ENCODE measurements around the gene CCDC157. TPM values are rescaled to one million over a fixed set of nuclear protein-coding genes. Genes with fewer than 3 reads are reported as not detected.
A peak's percentile ranks its signal among the peaks of the same experiment; 100 is the strongest.

The CCDC157 gene
- total and polyA plus RNA-seq, 9 of the 15 experiments (the other 6 are each of a cell fraction or from before 2014, with no cell fraction given) = 0.04 to 1.3 (median 0.68) TPM

DNA sequence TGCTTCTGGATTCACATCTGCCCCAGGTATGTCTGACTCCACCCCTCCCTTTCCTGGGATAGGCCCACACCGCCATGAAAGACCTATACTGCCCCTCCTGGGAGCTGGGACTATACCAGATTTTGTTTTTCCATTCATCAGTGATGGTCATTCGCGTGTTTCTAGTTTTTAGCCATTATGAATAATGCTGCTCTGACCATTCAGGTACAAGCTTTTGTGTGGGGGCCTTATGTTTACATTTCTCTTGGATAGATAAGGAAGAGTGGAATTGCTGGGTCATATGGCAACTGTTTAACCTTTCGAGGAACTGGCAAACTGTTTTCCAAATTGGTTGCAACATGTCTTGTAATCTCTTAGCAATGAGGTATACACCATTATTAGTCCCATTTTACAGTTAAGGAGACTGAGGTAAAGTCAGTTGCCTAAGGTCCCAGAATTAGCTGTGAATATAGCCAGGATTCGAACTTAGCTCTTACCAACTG, 28.9 kb upstream of the CCDC157 start (continued):
- no peak for TF ChIP-seq RFX5 (IDR thresholded peaks at IDR 0.05; ENCODE audit: low read depth, low read length)
- peak in 1 of 2 experiments; percentile 22; a peak in 1 of 4 replicates for TF ChIP-seq FOXK2 (conservative IDR thresholded peaks at IDR 0.05 in 1 of 2, IDR thresholded peaks at IDR 0.05 in 1 of 2; ENCODE audit: low read depth in 2 of 2)
- no peak for TF ChIP-seq KHSRP (IDR thresholded peaks at IDR 0.05)
- peak; percentile 72 to 78 for TF ChIP-seq KDM1A (IDR thresholded peaks at IDR 0.05)
- TF ChIP-seq CEBPG (CRISPR knock-in tag; IDR thresholded peaks at IDR 0.05) = peak; percentile 60
- peak; percentile 9 to 78; a peak in 2 of 4 replicates for TF ChIP-seq CEBPG (tag; conservative IDR thresholded peaks at IDR 0.05 in 1 of 2, IDR thresholded peaks at IDR 0.05 in 1 of 2)
- TF ChIP-seq TRIM24 (IDR thresholded peaks at IDR 0.05) = peak in 1 of 2 experiments; percentile 50; a peak in 1 of 4 replicates
- peak; percentile 54; the same call in 1 of the 2 replicates for TF ChIP-seq ESRRA (IDR thresholded peaks at IDR 0.05; ENCODE audit: borderline replicate concordance, low read depth)
- no peak for TF ChIP-seq SNIP1 (IDR thresholded peaks at IDR 0.05; ENCODE audit: low read depth)
- TF ChIP-seq TEAD4 (IDR thresholded peaks at IDR 0.05; ENCODE audit: low read length) = no peak
- no peak for TF ChIP-seq TEAD4 (CRISPR knock-in tag; IDR thresholded peaks at IDR 0.05; ENCODE audit: borderline replicate concordance)
- peak; percentile 28; the same call in 1 of the 2 replicates for TF ChIP-seq ATF7 (IDR thresholded peaks at IDR 0.05)
- TF ChIP-seq GABPA (tag; conservative IDR thresholded peaks at IDR 0.05; ENCODE audit: low read depth) = no peak
- TF ChIP-seq CC2D1A (IDR thresholded peaks at IDR 0.05) = no peak
- TF ChIP-seq CEBPB (tag; IDR thresholded peaks at IDR 0.05) = peak; percentile 85
